Measurements from ENCODE around the gene SLC15A3.

Gene SLC15A3

GRCh38 chr11:60895687-60896086, 56.3 kb downstream of the SLC15A3 start:
- DNase-seq (ENCODE audit: low read depth) = no peak
- H3K4me3 ChIP-seq (ENCODE audit: low read depth, low read length) = no peak overlapping the region
- TF ChIP-seq, protein P1, sequence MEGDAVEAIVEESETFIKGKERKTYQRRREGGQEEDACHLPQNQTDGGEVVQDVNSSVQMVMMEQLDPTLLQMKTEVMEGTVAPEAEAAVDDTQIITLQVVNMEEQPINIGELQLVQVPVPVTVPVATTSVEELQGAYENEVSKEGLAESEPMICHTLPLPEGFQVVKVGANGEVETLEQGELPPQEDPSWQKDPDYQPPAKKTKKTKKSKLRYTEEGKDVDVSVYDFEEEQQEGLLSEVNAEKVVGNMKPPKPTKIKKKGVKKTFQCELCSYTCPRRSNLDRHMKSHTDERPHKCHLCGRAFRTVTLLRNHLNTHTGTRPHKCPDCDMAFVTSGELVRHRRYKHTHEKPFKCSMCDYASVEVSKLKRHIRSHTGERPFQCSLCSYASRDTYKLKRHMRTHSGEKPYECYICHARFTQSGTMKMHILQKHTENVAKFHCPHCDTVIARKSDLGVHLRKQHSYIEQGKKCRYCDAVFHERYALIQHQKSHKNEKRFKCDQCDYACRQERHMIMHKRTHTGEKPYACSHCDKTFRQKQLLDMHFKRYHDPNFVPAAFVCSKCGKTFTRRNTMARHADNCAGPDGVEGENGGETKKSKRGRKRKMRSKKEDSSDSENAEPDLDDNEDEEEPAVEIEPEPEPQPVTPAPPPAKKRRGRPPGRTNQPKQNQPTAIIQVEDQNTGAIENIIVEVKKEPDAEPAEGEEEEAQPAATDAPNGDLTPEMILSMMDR (conservative IDR thresholded peaks at IDR 0.05; ENCODE audit: low read depth, low read length) = no peak

DNA sequence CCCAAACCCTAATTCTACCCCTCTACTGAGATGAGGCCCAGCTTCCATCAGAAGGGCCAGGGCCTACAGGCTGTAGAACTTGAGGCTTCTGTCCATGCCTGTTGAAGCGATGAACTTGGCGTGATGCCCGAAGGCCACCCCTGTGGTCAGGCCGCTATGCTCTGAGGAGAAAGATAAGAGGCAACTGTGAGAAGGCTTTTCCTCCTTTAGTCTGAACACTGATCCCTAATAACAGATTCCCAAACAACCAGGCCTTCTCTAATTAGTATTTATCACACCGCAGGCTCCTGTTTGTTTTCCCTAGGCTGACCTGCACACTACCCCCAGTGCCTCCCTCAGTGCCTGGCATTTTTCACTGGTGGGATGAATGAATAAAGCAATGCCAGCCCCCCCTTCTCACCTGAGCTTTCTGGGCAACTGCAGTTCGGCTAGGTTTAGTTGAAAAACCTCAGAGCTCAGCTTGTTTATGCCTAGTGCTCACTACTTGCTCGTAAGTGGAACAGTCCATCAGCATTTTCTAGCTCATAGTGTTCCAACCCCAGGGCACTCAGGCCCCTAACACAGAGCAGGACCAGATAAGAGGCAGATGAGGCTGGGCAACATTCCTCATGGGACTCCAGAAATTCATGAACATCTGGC, 60.8 kb downstream of the SLC15A3 start:
- H3K4me3 ChIP-seq (ENCODE audit: low read depth, low read length) = no peak overlapping the region
- peak; percentile 75 for DNase-seq (ENCODE audit: low read depth)
- TF ChIP-seq, protein P1 (conservative IDR thresholded peaks at IDR 0.05; ENCODE audit: low read depth, low read length) = no peak

DNA sequence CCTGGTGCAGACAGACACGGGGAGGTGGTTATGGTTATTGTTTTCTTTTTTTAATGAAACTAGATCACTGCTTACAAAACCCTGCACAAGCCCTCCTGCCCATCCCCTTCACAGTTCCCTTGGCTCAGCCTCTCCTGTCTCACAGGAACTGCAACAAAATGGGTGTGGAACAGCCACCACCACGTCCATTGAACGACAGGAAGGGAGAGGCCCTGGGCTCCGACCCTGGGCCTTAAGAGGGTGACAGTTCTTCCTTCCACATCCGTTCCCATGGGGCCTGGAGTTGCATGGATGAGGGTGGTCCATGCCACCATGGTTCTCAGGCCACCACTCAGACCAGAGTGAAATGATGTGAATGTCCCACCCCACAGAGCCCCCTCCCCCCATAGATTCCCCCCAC, 61.3 kb downstream of the SLC15A3 start:
- DNase-seq (ENCODE audit: low read depth) = no peak
- H3K4me3 ChIP-seq (ENCODE audit: low read depth, low read length) = no peak overlapping the region
- TF ChIP-seq, protein P1 (conservative IDR thresholded peaks at IDR 0.05; ENCODE audit: low read depth, low read length) = no peak

GRCh38 chr11:60889869-60890311, 62.1 kb downstream of the SLC15A3 start:
- no peak for DNase-seq (ENCODE audit: low read depth)
- no peak overlapping the region for H3K4me3 ChIP-seq (ENCODE audit: low read depth, low read length)
- TF ChIP-seq, protein P1 (conservative IDR thresholded peaks at IDR 0.05; ENCODE audit: low read depth, low read length) = no peak

GRCh38 chr11:60887556-60887955, 64.4 kb downstream of the SLC15A3 start:
- peak; percentile 78 for DNase-seq (ENCODE audit: low read depth)
- TF ChIP-seq, protein P1 (conservative IDR thresholded peaks at IDR 0.05; ENCODE audit: low read depth, low read length) = peak; percentile 86
- H3K4me3 ChIP-seq (ENCODE audit: low read depth, low read length) = no peak overlapping the region
